HepG2 (cell line): ENCODE data around the gene HECTD4. TPM values are rescaled to one million over a fixed set of nuclear protein-coding genes. Genes with fewer than 3 reads are reported as not detected.
A peak's percentile ranks its signal among the peaks of the same experiment; 100 is the strongest.

Experiments used
- MEIS2 ChIP-seq: sonication (generic); formaldehyde crosslinking; IDR thresholded peaks from 2 replicates; pipeline ENCODE4 v1.9.0; 2021; ENCODE audit warnings: mild to moderate bottlenecking, missing genetic modification reagents
- MIER2 ChIP-seq: IDR thresholded peaks from 2 replicates; pipeline ENCODE4 v1.6.1; 2016; ENCODE audit warnings: missing biosample characterization, missing genetic modification reagents
- PRMT3 ChIP-seq: sonication (generic); formaldehyde crosslinking; IDR thresholded peaks from 2 replicates; pipeline ENCODE4 v1.8.1; 2022; ENCODE audit warnings: low read depth, mild to moderate bottlenecking, moderate library complexity, missing genetic modification reagents, borderline replicate concordance
- ZBTB21 ChIP-seq: sonication (generic); formaldehyde crosslinking; IDR thresholded peaks from 2 replicates; pipeline ENCODE4 v1.4.0; 2020; ENCODE audit warnings: missing genetic modification reagents
- ZNF101 ChIP-seq: sonication (generic); formaldehyde crosslinking; IDR thresholded peaks from 2 replicates; pipeline ENCODE4 v1.4.0; 2020; ENCODE audit warnings: mild to moderate bottlenecking, low read depth, missing genetic modification reagents, borderline replicate concordance
- ZNF562 ChIP-seq: sonication (generic); formaldehyde crosslinking; IDR thresholded peaks from 2 replicates; pipeline ENCODE4 v1.8.0; 2022; ENCODE audit warnings: missing genetic modification reagents, borderline replicate concordance
- ZNF563 ChIP-seq: sonication (generic); formaldehyde crosslinking; IDR thresholded peaks from 2 replicates; pipeline ENCODE4 v1.8.0; 2022; ENCODE audit warnings: mild to moderate bottlenecking, moderate library complexity, missing genetic modification reagents
- ZNF709 ChIP-seq: sonication (generic); formaldehyde crosslinking; IDR thresholded peaks from 2 replicates; pipeline ENCODE4 v1.5.0; 2020; ENCODE audit warnings: mild to moderate bottlenecking, missing genetic modification reagents
- ZNF883 ChIP-seq: sonication (generic); formaldehyde crosslinking; IDR thresholded peaks from 2 replicates; pipeline ENCODE4 v1.5.1; 2020; ENCODE audit warnings: mild to moderate bottlenecking, missing genetic modification reagents; ENCODE audit errors: not compliant biosample characterization
- polyA plus RNA-seq, 8 experiments: library from polyadenylated mRNA; depleted of rRNA in 3 of 8; stranded (reverse) in 7 of 8; unstranded in 1 of 8; fragments of >200 nt; fragmentation: Illumina TruSeq in 4 of 8; extraction: Trizol in 4 of 8; gene quantifications; 2 replicates each; pipeline versions ENCODE4 v1.2.1 to v1.2.3, GENCODE V29; 2011 to 2016; ENCODE audit warnings: low read depth in 4 of 8, missing spikeins in 1 of 8, mixed read lengths in 1 of 8; ENCODE audit not compliant: insufficient read depth in 1 of 8
- total RNA-seq, 5 experiments: library from RNA; depleted of rRNA; stranded (reverse); fragments of >200 nt; fragmentation: Illumina TruSeq; extraction: Trizol; gene quantifications; 2 replicates each; pipeline ENCODE4 v1.2.3, GENCODE V29; 2016; ENCODE audit warnings: low read depth in 1 of 5
- TF ChIP-seq, protein P1 (sequence below): sonication (generic); formaldehyde crosslinking; IDR thresholded peaks from 2 replicates; pipeline ENCODE4 v1.8.0; 2022; ENCODE audit warnings: mild to moderate bottlenecking, missing genetic modification reagents; ENCODE audit not compliant: insufficient replicate concordance
- TF ChIP-seq, protein P2 (sequence below): IDR thresholded peaks from 2 replicates; pipeline ENCODE4 v1.6.1; 2016; ENCODE audit warnings: low read depth, missing genetic modification reagents, missing compliant biosample characterization

The HECTD4 gene
- total and polyA plus RNA-seq, 2 of the 13 experiments (the other 11 are each of a cell fraction or from before 2014, with no cell fraction given), result 9.0 to 11.4 TPM

GRCh38 chr12:112125250-112125999 is 256.8 kb downstream of the HECTD4 start, which contains the start of gene TRAFD1 (continued):
- TF ChIP-seq, protein P1, sequence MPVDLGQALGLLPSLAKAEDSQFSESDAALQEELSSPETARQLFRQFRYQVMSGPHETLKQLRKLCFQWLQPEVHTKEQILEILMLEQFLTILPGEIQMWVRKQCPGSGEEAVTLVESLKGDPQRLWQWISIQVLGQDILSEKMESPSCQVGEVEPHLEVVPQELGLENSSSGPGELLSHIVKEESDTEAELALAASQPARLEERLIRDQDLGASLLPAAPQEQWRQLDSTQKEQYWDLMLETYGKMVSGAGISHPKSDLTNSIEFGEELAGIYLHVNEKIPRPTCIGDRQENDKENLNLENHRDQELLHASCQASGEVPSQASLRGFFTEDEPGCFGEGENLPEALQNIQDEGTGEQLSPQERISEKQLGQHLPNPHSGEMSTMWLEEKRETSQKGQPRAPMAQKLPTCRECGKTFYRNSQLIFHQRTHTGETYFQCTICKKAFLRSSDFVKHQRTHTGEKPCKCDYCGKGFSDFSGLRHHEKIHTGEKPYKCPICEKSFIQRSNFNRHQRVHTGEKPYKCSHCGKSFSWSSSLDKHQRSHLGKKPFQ, result no peak
- TF ChIP-seq ZNF562 (CRISPR knock-in tag) (no peak), MIER2 (CRISPR knock-in tag) (no peak), ZBTB21 (CRISPR knock-in tag) (no peak), MEIS2 (CRISPR knock-in tag) (0 out of 2 replicates have a peak, but pooled peaks have one; percentile 39), ZNF709 (CRISPR knock-in tag) (peak; percentile 70; the same call in 1 of the 2 replicates), ZNF101 (no peak), ZNF563 (CRISPR knock-in tag) (peak; percentile 78), PRMT3 (CRISPR knock-in tag) (no peak), ZNF883 (CRISPR knock-in tag) (peak; percentile 74)
- TF ChIP-seq, protein P2, sequence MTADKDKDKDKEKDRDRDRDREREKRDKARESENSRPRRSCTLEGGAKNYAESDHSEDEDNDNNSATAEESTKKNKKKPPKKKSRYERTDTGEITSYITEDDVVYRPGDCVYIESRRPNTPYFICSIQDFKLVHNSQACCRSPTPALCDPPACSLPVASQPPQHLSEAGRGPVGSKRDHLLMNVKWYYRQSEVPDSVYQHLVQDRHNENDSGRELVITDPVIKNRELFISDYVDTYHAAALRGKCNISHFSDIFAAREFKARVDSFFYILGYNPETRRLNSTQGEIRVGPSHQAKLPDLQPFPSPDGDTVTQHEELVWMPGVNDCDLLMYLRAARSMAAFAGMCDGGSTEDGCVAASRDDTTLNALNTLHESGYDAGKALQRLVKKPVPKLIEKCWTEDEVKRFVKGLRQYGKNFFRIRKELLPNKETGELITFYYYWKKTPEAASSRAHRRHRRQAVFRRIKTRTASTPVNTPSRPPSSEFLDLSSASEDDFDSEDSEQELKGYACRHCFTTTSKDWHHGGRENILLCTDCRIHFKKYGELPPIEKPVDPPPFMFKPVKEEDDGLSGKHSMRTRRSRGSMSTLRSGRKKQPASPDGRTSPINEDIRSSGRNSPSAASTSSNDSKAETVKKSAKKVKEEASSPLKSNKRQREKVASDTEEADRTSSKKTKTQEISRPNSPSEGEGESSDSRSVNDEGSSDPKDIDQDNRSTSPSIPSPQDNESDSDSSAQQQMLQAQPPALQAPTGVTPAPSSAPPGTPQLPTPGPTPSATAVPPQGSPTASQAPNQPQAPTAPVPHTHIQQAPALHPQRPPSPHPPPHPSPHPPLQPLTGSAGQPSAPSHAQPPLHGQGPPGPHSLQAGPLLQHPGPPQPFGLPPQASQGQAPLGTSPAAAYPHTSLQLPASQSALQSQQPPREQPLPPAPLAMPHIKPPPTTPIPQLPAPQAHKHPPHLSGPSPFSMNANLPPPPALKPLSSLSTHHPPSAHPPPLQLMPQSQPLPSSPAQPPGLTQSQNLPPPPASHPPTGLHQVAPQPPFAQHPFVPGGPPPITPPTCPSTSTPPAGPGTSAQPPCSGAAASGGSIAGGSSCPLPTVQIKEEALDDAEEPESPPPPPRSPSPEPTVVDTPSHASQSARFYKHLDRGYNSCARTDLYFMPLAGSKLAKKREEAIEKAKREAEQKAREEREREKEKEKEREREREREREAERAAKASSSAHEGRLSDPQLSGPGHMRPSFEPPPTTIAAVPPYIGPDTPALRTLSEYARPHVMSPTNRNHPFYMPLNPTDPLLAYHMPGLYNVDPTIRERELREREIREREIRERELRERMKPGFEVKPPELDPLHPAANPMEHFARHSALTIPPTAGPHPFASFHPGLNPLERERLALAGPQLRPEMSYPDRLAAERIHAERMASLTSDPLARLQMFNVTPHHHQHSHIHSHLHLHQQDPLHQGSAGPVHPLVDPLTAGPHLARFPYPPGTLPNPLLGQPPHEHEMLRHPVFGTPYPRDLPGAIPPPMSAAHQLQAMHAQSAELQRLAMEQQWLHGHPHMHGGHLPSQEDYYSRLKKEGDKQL, result no peak
